Bronchial epithelial cell (primary cell): ENCODE measurements around the gene TMEM250. TPM values are rescaled to one million over a fixed set of nuclear protein-coding genes. Genes with fewer than 3 reads are reported as not detected.

Experiments used
- DNase-seq: peaks from one replicate; pipeline ENCODE4 v3.0.0-alpha.2; 2010; ENCODE audit warnings: low read depth
- FAIRE-seq: peaks from 2 replicates; lab custom pipeline; 2011; peaks lifted over from hg19 to GRCh38; lab: Jason Lieb, UNC
- H3K27me3 ChIP-seq: 2 replicates; pipeline ENCODE4 v1.5.1; 2011; ENCODE audit warnings: low read length; ENCODE audit not compliant: control insufficient read depth, insufficient read depth
- H3K36me3 ChIP-seq: 2 replicates; pipeline ENCODE4 v1.5.1; 2011; ENCODE audit warnings: low read length; ENCODE audit not compliant: control insufficient read depth, insufficient read depth
- H3K4me3 ChIP-seq: 2 replicates; pipeline ENCODE4 v1.5.1; 2011; ENCODE audit warnings: mild to moderate bottlenecking, low read depth, low read length, control low read depth
- CTCF ChIP-seq: IDR thresholded peaks from 2 replicates; pipeline ENCODE4 v1.5.1; 2011; ENCODE audit warnings: mild to moderate bottlenecking, moderate library complexity, low read length, control low read depth, inconsistent platforms; ENCODE audit not compliant: insufficient read depth, severe bottlenecking
- total RNA-seq: library from RNA; depleted of rRNA; stranded (reverse); fragments of >200 nt; gene quantifications from 2 replicates; pipeline ENCODE4 v1.2.1, GENCODE V29; 2014

TMEM250 gene
- total RNA-seq, 1 donor from 2014 or later = 67.9 TPM

- no peak for TF ChIP-seq CTCF
- H3K36me3 ChIP-seq = peaks cover 8% of the 10 kb centered on the region
- DNase-seq (no peak), FAIRE-seq (no peak)
- no peak overlapping the region for H3K4me3 ChIP-seq
- H3K27me3 ChIP-seq = no peaks in the 10 kb centered on the region
Observed at GRCh38 chr9:136079211-136079915, 39.3 kb downstream of the TMEM250 start.

GRCh38 chr9:136078498-136079011 is 40.1 kb downstream of the TMEM250 start:
- H3K36me3 ChIP-seq = peaks cover 8% of the 10 kb centered on the region
- no peak for DNase-seq
- H3K27me3 ChIP-seq = no peaks in the 10 kb centered on the region
- no peak for FAIRE-seq
- H3K4me3 ChIP-seq = no peak overlapping the region
- no peak for TF ChIP-seq CTCF

- Histone ChIP-seq H3K27me3 (no peaks in the 10 kb centered on the region), H3K4me3 (no peak overlapping the region), H3K36me3 (peaks cover 9% of the 10 kb centered on the region)
- no peak for TF ChIP-seq CTCF
- DNase-seq = no peak
- no peak for FAIRE-seq
Observed at GRCh38 chr9:136078024-136078423, 40.7 kb downstream of the TMEM250 start.

- FAIRE-seq (no peak), DNase-seq (no peak)
- Histone ChIP-seq H3K4me3 (no peak overlapping the region), H3K27me3 (no peaks in the 10 kb centered on the region), H3K36me3 (peaks cover 9% of the 10 kb centered on the region)
- TF ChIP-seq CTCF = no peak
Observed at GRCh38 chr9:136077491-136077890, 41.2 kb downstream of the TMEM250 start.

- TF ChIP-seq CTCF = no peak
- H3K36me3 ChIP-seq = peaks cover 9% of the 10 kb centered on the region
- no peak for FAIRE-seq
Observed at GRCh38 chr9:136075881-136076678, 42.6 kb downstream of the TMEM250 start.

More at GRCh38 chr9:136075881-136076678, 42.6 kb downstream of the TMEM250 start:
- DNase-seq = no peak
- H3K4me3 ChIP-seq = no peak overlapping the region
- no peaks in the 10 kb centered on the region for H3K27me3 ChIP-seq
